GM12874 (cell line): Measurements from ENCODE around the gene ITGA11.

Experiments
- CTCF ChIP-seq: IDR thresholded peaks from 2 replicates; pipeline ENCODE4 v1.5.1; 2011; ENCODE audit warnings: low read depth, mild to moderate bottlenecking, control low read depth, low read length, moderate library complexity; ENCODE audit not compliant: insufficient read depth

ITGA11 gene

GRCh38 chr15:68418611-68419161, 13.3 kb downstream of the ITGA11 start:
- no peak for TF ChIP-seq CTCF

- TF ChIP-seq CTCF = no peak
These were observed 14.1 kb downstream of the ITGA11 start for GRCh38 chr15:68417897-68418296.

- TF ChIP-seq CTCF = no peak
These were observed 14.9 kb downstream of the ITGA11 start for GRCh38 chr15:68417051-68417450.

- TF ChIP-seq CTCF = no peak
These were observed 15.8 kb downstream of the ITGA11 start for GRCh38 chr15:68416158-68416535.

- no peak for TF ChIP-seq CTCF
These were observed 16.3 kb downstream of the ITGA11 start for GRCh38 chr15:68415501-68416157.

GRCh38 chr15:68415061-68415460, 16.9 kb downstream of the ITGA11 start:
- TF ChIP-seq CTCF = no peak

GRCh38 chr15:68414591-68414990, 17.4 kb downstream of the ITGA11 start:
- TF ChIP-seq CTCF = no peak
